NCI-H748 (cell line): Measurements from ENCODE around the gene MAML2.

Source experiments
- DNase-seq: peaks from one replicate; lab custom pipeline; 2025; ENCODE audit not compliant: unreplicated experiment; lab: John Stamatoyannopoulos, UW

MAML2 gene

DNA sequence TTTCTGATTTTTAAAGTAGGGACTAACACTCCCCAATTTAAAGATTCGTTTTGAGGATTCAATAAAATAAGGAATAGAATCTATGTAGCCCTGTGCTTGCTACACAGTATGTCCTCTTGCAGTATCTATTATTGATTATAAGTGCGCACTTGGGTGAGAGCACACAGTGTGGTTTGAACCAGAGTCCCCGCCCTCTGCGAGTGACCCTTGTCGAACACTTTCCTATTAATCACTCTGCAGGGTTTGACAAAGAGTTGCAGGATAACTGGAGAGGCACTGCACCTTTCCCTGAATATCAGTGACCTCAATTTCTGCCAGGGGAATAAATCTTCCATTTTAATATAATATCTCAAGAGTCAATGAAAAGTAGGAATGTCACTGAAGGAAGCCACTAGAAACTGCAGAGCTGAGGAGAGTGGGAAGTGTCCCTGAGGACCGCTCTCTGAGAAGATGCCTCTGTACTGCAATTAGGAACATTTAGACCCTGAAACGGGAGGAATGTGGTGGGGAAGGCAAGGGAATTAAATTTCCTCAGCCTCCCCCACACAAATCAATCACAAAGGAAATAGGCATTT lies 182.2 kb downstream of the MAML2 start:
- no peak for DNase-seq

GRCh38 chr11:96159968-96160367 lies 183.0 kb downstream of the MAML2 start:
- no peak for DNase-seq

- no peak for DNase-seq
Measured at GRCh38 chr11:96158126-96158525, 184.9 kb downstream of the MAML2 start.

GRCh38 chr11:96157517-96157873 lies 185.5 kb downstream of the MAML2 start:
- DNase-seq, result no peak

DNA sequence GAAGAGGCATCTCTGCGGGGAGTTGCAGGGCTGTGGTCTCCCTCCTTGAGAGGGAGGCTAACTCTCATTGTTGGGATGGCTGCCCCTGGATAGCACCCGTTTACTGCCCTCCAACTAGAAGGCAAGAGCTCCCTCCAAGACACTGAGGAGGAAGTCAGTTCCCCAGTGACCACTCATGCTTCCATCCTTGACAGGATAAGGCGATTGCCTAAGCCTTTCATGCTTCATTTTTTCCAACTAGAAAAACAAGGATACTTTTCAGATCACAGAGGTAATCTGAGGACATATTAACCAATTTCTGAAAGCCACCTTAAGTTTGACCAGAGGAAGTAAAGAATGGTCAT lies 186.6 kb downstream of the MAML2 start:
- DNase-seq, result no peak

- peak; percentile 1 for DNase-seq
Measured at GRCh38 chr11:96155627-96156378, 187.2 kb downstream of the MAML2 start.

GRCh38 chr11:96154802-96155520 lies 188.0 kb downstream of the MAML2 start:
- DNase-seq, result no peak

DNA sequence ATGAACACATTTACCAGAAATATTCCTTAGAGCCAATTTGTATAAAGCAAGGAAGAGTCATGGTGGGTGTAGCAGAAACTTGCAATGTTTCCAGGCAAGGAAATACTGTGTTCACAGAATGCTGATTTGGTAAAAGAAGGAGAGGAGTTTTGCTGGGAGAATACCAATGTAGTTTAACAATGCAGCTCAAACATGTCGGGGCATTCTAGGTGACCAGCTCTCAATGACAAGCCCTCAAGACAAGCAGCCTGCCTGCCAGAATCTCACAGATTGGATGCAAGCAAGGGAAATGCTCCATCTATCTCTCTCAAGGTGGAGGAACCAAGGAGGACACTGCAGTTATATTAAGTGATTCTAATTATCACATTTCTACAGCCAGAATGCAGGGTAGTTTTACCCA lies 190.4 kb downstream of the MAML2 start:
- no peak for DNase-seq

DNA sequence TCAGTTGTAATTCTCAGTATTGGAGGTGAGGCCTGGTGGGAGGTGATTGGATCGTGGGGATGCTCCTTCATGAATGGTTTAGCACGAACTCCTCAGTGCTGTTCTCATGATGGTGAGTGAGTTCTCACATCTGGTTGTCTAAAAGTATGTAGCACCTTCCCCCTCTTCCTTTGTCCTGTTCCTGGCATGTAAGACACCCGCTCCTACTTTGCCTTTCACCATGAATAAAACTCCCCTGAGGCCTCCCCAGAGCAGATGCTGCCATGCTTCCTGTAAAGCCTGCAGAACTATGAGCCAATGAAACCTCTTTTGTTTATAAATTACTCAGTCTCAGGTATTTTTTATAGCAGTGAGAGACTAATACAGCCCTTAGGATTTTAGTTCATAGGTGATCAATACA lies 191.5 kb downstream of the MAML2 start:
- no peak for DNase-seq

DNA sequence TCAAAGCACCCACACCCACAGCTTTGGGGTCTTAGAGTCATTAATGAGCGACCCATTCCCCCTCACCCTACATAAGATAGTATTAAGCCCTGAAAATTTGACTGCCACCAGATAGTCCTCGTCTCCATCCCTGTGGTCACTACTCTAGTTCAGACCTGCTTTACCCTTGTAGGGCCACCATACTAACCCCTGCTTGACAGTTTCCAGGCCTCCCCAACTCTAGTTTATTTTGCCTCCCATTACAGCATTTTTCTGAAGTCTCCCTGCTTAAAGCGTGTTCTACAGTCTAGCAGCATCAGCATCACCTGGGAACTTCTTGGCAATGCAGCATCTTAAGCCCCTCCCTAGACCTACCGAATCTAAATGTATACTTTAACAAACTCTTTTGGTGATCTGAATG lies 192.4 kb downstream of the MAML2 start:
- no peak for DNase-seq

DNA sequence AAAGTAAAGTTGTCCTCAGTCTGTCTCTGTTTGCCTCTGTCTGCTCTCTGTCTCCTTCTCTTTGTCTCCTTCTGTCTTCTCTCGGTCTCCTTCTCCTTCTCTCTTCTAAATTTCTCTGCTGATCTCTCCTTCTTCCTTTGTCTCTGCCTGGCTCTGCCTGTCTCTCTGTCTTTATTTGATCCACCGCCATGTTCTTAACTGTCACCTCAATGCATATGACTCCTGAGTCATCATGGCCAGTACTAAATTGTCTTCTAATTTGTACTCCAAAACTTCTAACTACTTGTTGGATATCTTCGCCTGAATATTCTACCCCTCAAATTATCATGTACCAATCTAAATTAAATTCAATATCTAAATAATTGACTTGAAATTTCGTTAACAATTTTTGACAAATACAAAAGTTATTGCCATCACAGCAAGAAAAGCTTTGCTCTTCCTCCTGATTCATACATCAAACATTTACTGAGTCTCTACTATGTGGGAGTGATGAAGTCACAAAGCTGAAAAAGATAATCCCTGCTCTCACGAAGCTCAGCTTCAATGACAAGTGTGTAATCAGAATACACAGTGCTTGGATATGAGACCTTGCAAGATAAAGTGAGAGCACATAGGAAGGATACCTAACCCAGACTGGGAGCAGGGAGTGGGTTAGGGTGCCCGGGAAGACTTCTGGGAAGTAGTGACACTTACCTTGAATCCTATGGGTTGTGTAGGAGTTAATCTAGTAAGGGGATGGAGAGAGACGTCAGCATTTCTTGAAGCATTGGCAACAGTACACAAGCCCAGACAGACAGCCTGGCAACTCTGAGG lies 193.0 kb downstream of the MAML2 start:
- DNase-seq, result no peak

GRCh38 chr11:96147906-96148486 lies 195.0 kb downstream of the MAML2 start:
- DNase-seq, result no peak

GRCh38 chr11:96147186-96147585 lies 195.8 kb downstream of the MAML2 start:
- DNase-seq, result no peak

DNA sequence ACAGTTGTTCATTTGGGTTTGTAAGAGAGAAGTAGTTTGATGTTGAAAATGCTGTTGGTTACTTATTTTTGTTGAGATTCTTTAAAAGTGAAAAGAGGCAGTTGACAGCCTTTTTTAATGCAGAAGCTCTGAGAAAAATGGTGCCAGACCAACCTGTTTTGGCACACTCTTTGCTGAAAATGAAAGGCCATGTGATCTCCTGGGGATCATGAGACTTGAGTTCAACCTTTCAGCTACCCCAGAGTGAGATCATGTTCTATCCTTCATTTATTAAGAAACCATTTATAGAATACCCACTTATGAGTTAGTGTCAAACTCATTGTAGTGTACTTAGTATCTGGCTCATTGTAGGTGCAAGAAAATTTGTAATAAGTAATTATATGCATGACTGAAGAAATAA lies 196.2 kb downstream of the MAML2 start:
- no peak for DNase-seq

- no peak for DNase-seq
Measured at GRCh38 chr11:96145163-96145585, 197.8 kb downstream of the MAML2 start.

- no peak for DNase-seq
Measured at GRCh38 chr11:96144553-96144952, 198.4 kb downstream of the MAML2 start.

DNA sequence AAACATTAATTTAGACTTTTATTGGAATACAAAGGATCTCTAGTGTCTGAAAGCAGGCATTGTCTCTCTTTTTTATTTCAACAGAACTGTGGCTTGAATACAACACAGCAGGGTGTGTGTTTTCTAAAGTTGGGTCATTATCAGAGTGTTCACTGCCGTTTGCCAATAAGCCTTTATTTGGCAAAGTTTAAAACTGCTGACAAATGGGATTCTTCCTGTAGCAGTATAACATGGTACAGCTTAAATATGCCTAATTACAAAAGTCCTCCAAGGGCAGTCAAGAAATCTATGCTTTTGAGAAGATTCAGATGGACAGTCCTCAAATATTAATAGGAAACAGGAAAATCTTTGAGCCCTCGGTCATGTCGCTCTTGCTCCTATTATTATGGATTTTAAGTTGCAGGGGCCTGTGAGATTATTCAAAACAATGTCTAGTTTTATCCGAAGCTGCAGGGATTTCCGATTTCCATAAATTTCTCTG lies 199.9 kb downstream of the MAML2 start:
- DNase-seq, result peak; percentile 4

DNA sequence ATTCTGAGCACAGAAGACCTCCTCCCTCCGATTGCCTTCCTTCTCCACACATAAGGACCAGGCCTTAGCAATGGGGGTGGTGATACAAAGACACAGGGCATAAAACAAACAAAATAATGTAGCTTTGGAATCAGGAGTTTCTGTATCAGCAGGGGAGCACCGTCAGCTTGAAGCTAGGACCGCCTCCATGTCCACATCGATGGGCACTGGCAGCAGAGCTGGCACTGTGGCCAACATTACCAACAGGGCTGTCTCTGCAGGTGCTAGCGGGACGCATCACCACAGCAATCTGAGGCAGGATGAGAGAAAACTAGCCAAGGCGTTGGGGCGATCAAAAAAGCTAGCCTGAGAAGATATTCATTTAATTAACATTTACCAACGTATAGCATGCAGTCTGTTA lies 201.4 kb downstream of the MAML2 start:
- no peak for DNase-seq

GRCh38 chr11:96139691-96140090 lies 203.3 kb downstream of the MAML2 start:
- DNase-seq, result no peak

GRCh38 chr11:96137373-96137772 lies 205.6 kb downstream of the MAML2 start:
- no peak for DNase-seq
